ENCODE results near the gene SPHK2.
"Not testable (repeated sequence)": the region's sequence is repeated elsewhere in the genome, so short reads cannot be mapped to it uniquely, and the experiment has no call there.

The SPHK2 gene

GRCh38 chr19:48624791-48625723 lies 5.8 kb downstream of the SPHK2 start:
- no peak for DNase-seq (ENCODE audit: low read depth)

GRCh38 chr19:48625891-48626327 lies 6.6 kb downstream of the SPHK2 start:
- DNase-seq (ENCODE audit: low read depth): no peak

DNA sequence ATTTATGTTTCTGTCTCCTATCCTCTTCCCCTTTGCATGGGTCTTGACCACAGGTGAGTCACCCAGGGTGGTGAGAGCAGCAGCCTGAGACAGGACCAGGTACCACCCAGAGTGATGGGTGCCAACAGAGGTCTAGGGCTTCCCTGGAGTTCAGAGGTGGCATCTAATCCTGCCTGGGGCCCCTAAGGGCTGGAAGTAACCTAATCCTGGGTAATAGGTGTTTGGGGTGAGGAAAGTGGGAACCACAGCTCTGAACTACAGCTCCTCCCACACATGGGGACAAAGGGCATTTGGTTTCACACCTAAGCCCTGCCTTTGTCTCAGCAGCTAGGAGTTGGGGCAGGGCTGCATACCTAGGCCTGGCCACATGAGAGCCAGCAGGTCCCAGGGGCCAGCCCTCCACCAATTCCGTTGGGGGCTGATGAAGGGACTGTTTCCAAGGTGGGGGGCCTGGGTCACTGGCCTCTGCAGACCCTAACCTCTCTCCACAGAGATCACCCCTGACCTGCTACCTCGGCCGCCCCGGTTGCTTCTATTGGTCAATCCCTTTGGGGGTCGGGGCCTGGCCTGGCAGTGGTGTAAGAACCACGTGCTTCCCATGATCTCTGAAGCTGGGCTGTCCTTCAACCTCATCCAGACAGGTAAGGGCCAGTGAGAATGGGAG lies 8.0 kb downstream of the SPHK2 start:
- no peak for DNase-seq (ENCODE audit: low read depth)

GRCh38 chr19:48627865-48628314 lies 8.6 kb downstream of the SPHK2 start:
- no peak for DNase-seq (ENCODE audit: low read depth)

GRCh38 chr19:48628486-48629296 lies 9.4 kb downstream of the SPHK2 start:
- no peak for DNase-seq (ENCODE audit: low read depth)

DNA sequence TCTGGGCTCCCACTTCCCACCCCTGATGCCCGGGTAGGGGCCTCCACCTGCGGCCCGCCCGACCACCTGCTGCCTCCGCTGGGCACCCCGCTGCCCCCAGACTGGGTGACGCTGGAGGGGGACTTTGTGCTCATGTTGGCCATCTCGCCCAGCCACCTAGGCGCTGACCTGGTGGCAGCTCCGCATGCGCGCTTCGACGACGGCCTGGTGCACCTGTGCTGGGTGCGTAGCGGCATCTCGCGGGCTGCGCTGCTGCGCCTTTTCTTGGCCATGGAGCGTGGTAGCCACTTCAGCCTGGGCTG lies 9.9 kb downstream of the SPHK2 start:
- DNase-seq (ENCODE audit: low read depth): no peak

DNA sequence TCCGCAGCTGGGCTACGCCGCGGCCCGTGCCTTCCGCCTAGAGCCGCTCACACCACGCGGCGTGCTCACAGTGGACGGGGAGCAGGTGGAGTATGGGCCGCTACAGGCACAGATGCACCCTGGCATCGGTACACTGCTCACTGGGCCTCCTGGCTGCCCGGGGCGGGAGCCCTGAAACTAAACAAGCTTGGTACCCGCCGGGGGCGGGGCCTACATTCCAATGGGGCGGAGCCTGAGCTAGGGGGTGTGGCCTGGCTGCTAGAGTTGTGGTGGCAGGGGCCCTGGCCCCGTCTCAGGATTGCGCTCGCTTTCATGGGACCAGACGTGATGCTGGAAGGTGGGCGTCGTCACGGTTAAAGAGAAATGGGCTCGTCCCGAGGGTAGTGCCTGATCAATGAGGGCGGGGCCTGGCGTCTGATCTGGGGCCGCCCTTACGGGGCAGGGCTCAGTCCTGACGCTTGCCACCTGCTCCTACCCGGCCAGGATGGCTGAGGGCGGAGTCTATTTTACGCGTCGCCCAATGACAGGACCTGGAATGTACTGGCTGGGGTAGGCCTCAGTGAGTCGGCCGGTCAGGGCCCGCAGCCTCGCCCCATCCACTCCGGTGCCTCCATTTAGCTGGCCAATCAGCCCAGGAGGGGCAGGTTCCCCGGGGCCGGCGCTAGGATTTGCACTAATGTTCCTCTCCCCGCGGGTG lies 10.4 kb downstream of the SPHK2 start:
- DNase-seq (ENCODE audit: low read depth): no peak

DNA sequence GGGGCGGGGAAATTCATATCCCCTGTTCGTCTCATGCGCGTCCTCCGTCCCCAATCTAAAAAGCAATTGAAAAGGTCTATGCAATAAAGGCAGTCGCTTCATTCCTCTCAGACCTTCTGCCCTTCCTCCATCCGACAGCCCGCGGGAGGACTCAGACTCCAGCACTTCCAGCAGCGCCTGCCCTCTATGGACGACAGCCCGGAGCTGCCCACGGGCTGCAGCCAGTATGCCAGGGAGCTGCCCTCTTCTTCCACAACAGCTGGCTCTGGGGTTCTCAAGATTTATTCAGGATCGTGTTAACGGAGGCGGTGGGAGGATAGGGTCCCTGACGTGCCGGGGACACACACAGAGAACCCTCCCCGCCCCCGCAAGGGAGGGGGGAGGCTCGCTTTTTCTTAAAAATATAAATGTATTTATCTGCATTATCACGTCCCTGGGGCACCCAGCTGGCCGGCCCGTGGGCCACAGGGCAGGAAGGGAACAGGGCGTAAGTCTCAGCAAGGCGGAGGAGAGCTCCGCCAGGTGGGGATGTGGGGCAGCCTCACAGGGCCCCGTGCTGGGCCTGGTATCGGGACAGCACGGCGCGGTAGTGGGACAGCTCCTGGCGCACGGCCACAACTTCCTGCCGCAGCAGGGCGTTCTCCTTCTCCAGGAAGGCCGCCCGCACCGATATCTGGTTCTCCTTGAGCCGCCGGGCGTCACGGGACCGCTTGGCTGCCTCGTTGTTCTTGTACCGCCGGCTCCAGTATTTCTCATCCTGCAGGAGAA lies 11.2 kb downstream of the SPHK2 start:
- DNase-seq (ENCODE audit: low read depth): no peak

DNA sequence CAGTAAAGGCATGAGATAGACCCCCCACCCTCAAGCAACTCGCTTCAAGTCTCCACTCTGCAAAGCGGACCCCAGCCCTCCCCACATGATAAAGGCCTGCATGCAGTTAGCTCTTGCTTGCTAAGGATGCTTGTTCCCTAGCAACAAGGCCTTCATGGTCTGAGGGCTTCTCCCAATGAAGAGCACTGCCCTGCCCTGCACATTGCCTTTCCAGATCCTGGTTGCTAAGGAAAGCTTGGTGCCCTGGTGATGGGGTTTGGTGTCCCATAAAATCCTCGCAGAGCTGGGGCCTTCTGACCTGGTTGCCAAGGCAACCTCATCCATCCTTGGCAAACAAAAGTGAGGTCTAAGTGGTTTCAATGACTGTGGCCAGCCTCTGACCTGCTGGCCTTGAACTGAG lies 11.9 kb downstream of the SPHK2 start:
- DNase-seq (ENCODE audit: low read depth): no peak

DNA sequence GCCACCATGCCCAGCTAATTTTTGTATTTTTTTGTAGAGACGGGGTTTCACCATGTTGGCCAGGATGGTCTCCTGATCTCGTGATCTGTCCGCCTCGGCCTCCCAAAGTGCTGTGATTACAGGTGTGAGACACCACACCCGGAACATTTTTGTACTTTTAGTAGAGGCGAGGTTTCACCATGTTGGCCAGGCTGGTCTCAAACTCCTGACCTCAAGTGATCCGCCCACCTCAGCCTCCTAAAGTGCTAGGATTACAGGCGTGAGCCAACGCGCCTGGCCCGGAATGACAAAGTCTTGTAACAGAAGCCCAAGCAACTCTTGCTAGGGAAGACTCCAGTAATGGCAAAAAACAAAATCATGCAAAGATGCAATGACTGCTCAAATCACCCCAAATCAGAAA lies 13.0 kb downstream of the SPHK2 start:
- DNase-seq (ENCODE audit: low read depth): not testable (repeated sequence)

GRCh38 chr19:48632692-48633147 lies 13.4 kb downstream of the SPHK2 start:
- DNase-seq (ENCODE audit: low read depth): no peak

DNA sequence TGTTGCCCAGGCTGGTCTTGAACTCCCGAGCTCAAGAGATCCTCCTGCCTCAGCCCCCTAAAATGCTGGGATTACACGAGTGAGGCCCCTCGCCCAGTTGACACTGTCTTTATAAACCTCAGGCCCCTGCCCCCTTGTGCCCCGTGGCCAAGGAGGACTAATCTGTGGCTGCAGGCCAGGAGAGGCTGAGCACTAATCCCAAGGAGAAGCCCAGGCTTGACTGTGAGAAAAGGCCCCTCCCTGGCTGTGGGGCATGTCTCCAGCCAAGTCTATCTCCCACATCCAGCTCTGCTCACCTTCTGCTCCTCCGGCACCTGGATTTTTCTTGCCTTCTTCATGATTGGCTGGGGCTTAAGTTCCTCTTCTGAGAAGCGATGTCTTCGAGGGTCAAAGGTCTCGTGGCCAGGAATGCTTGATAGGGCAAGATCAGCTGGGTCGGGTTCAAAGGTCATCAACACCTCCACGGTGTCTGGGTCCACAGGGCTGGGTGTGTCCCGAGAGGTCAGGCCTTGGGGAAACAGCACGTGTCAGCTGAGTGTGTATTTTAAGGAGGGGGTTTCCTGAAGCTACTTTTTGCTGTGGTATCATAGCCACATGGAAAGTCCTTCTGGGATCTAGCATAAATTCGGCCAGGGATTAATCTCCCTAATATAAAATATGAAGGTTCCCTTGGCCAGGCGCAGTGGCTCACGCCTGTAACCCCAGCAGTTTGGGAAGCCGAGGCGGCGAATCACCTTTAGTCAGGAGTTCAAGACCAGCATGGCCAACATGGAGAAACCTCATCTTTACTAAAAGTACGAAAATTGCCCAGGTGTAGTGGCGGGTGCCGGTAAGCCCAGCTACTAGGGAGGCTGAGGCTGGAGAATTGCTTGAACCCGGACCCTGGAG lies 14.1 kb downstream of the SPHK2 start:
- DNase-seq (ENCODE audit: low read depth): no peak

DNA sequence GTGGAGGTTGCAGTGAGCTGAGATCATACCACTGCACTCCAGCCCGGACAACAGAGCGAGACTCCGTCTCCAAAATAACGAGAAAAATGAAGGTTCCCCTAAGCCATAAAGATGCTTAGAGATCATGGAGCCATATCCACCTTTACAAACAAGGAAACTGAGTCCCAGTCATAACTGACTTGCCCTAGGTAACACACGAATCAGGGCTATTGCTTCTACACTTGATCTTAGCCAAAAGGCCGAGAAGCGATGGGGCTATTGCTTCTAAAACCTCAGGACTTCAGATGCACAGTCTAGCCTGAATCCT lies 14.7 kb downstream of the SPHK2 start:
- no peak for DNase-seq (ENCODE audit: low read depth)

DNA sequence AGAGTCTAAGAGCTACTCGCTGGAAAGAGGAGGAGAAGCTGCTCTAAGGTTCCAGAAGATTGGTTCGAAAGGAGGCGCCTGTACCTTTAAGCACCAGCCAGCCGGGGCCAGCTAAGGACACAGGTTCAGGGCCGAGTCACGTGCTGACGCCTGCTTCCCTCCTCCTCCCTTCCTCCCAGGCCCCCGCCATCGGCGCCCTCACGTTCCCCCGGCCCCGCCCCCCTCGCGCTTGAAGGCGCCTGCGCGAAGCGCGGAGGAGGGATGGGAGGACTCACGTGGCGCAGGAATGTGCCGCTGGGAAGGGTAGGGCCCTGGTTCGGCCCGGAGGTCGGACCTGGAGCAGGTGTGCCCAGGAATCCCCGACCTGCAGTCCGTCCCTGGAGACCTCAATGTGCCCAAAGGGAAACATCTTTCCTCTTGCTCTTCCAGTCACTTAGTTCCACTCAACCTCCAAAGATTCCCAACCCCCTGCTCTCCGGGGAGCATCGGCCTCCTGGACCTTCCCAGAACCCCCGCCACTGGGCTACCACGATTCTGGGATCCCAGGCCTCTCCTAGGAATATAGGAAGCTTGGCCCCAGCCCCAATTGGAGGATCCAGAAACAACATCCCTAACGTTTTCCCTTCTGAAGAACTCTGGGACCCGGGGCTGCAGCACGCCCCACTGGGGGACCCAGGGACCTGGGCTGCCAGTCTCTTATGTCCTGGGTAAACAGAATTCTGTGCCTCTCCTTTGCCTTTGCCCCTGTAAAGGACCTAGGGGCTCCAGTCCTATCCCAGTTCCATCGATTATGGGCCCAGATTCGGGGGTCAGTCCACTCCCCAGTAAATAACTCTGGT lies 15.3 kb downstream of the SPHK2 start:
- peak; percentile 95 for DNase-seq (ENCODE audit: low read depth)

GRCh38 chr19:48635263-48635965 lies 16.1 kb downstream of the SPHK2 start:
- no peak for DNase-seq (ENCODE audit: low read depth)

DNA sequence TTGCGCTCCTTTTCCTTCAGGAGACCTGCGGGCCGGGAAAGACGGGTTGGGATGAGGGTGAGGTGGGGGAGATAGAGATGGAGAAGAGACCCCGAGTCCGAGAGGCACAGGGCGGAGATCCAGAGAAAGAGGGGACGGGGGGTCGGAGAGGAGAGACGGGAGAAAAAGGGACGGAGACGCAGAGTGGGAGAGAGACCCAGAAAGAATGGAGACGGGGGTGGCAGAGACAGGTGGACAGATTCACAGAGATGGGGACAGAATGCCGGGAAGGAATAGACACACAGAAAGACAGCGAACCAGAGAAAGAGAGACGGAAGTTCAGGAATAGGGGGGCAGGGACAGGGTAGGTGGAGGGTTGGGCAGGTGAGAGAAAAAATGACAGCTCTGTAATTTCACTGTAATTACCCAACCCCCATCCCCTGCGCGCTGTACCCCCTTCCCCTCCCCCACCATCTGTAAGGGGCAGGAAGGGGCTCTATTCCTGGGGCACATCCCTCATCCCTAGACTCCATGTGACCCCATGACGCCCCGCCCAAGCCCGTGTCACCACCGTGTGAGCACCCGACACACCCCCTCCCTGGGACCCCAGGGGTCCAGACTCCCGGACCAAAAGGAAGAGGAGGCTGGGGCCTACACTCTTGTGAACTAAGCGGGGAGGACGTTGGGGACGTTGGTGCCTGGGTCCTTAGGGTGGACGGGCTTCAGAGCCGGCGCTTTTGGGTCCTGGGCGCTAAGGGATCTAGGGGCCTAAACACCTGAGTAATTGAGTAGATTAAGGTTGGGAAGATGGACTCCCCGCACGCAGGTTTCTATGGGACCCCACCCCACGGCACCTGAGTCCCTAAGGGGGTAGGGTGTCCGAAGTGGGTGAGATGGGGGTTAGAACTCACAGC lies 16.9 kb downstream of the SPHK2 start:
- no peak for DNase-seq (ENCODE audit: low read depth)

- DNase-seq (ENCODE audit: low read depth): no peak
Measured at GRCh38 chr19:48636859-48637448, 17.6 kb downstream of the SPHK2 start, which contains the start of gene DBP. DBP (minus strand) TSS chr19:48637379; CDS start chr19:48636994, 385 bp downstream.
